IPS-NIHi7 (cell line): ENCODE results near the gene KIRREL3.

Source experiments
- DNase-seq: peaks from one replicate; pipeline ENCODE4 v3.0.0; 2012; ENCODE audit warnings: mixed read lengths; ENCODE audit errors: extremely low spot score

The KIRREL3 gene

DNA sequence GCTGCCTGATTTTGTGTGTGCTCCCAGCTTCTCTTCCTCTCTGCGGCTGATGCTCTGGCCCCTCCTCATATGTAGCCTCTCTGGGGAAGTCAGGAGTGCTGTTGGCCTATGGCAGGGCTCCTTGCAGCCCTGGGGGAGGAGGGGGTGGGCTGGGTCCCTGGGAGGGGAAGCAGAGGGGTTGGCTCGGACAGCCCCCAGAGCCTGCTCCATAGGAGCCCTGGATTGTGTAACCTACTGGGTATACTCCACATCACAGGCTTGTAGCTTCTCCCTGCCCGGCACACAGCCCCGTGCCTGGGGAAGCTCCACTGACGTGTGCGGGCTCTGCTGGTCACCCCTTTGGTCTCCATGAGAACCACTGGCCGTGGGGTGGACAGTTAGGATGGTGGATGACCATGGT lies 531.3 kb downstream of the KIRREL3 start:
- DNase-seq = no peak

DNA sequence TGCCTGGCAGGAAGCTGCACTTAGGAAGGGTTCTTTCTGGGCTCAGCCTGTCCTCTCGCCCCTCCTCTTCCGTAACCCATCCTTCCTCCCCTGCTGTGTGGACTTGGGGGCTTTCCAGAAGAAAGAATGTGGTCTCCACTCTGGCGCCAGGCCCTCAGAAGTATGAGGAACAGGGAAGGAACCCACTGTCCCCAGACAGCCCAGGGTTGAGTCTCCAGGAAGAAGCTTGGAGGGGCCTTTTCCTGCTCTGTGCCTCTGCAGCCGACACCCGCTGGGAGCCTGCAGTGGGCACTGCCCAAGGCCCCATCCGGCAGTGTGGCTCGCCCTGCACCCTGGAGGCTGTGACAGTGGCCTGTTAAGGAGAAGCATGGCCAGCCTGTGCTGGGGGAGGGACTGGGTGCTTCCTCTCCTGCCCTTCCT lies 532.5 kb downstream of the KIRREL3 start:
- DNase-seq = no peak

DNA sequence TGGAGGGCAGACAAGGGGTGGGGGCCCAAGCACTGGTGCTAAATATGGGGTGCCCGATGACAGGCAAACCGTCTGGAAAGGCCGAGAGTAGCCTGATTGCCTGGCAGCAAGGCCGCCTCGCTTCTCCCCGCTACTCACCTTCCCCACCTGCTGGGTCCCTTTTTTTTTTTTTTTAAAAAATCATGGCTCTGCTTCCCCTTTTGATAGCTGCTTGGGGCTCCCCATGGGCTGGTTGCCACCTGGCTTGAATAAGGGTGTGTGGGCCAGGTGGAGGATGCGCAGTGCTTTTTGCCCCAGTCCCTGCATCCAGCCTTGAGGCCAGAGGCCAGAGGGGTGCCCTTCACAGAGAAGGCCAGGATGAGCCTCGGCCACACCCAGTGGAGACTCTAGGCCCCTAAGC lies 533.1 kb downstream of the KIRREL3 start:
- no peak for DNase-seq

DNA sequence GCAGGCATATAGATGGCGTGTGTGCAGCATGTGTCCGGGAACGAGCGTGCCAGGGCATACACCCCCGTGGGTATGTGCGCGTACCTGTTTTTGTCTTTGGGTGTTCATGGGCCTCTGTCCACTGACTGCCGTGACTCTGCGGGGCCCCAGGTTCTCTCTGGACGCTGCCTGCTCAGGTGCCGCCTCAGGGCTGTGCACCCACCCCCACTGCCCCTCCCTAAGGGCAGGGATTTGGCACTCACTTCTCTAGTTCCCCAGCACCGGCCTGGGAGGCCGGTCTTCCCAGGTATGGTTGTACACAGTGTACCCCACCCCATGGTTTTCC lies 533.6 kb downstream of the KIRREL3 start:
- DNase-seq = no peak

DNA sequence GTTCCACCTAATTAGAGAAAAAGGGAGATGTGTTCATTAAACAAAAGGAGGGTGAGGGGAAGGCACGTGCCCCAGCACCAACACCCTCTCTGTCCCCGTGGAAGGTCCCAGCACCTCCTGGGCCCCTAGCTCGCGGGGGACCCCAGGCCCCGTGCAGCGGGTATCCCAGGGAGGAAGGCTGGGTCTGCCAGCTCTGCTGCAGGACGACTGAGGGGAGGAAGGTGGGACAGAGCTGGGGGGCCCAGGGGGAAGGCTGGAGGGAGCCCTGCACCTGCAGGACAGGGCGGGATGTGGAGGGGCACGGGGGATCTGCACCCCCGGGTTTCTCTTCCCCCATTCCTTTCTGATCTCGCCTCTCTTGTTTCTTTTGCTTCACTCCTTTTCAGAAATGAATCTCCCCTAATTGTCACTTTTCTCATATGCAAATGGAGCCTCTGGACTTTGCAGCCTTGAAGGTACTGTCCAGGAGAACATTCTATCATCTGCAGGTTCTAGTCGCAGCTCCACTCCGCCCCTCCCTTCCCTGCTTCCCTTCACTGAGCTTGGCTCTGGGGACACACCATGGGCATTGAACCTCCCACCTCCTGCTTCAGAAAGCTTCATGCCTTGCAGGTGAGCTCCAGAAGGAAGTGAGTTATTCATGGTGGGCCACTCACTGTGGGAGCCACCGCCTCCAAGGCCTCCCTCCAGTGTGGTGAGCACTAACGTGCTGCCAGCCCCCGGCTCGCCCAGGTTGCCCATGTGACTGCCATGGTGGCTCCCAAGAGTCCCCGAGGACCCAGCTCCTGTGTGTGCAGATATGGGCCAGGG lies 534.1 kb downstream of the KIRREL3 start:
- no peak for DNase-seq

DNA sequence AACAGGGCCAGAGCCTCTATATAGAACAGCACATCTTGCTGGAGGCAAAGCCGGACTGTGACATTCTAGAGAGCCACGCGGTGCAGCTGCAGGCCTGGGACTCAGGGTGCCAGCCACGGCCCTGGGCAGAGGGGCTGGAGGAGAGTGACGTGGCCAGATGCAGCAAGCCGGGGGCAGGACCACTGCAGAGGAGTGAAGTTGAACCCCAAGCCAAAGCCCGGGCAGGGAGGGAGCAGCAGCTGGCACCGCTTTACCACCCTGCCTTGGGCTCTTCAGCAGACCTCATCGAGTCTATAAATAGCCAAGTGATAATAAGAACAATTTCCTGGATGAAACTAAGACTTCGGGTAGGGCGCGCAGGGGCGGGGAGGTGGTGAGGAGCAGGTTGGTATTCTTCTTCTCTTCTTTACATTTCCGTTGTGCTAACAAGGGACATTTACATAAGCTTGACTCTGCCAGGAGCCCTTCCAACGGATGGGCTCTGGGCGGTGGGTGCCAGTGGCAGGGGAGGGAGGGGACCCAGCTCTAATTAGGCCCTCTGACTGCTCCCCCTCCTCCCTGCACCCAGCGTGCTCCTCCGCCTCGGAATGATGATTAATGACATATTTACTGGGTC lies 534.9 kb downstream of the KIRREL3 start:
- DNase-seq = no peak

DNA sequence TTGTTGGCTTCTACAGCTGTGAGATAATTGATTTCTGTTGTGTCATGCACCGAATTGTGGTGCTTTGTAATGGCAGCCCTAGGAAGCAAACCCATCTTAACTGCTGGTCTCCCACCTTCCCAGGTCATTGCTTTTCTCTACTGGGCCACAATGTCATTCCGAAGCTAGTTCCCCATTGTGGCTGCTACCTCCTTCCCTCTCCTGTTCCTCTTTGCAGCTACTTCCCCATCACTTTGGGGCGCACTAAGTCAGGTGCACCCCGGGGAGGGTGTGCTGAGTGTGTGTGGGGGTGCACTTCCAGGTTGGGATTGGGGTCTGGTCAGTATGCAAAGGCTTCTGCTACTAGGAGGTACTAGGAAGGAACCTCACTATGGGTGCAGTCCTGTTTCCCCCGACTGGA lies 535.8 kb downstream of the KIRREL3 start:
- DNase-seq = no peak

DNA sequence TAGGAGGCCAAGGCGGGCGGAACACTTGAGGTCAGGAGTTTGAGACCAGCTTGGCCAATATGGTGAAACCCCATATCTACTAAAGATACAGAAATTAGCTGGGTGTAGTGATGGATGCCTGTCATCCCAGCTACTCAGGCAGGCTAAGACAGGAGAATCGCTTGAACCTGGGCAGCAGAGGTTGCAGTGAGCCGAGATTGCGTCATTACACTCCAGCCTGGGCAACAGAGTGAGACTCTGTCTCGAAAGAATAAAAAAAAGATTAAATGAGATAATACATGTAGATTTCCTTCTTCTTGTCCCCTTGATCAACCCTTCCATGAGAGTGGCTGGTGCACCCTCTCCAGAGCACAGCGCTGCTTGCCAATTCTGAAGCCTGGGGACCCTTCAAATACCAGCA lies 538.1 kb downstream of the KIRREL3 start:
- no peak for DNase-seq

DNA sequence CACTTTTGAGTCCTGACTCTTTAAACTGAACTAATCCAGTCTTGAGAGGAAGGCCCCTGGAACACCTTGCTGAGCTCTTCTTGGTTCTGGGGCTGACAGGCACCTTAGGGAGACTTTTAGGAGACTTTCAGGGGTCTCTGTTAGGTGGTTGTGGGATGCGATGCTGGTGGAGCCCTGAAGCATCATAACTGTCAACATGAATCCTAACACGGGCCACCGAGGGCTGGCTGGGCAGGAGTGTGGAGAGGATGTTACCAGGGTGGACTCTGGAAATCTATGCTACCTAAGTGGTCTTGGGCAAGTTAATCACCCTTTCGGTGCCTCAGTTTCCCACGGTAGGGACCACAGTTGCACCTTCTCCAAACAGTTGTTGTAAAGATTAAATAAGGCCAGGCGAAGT lies 538.6 kb downstream of the KIRREL3 start:
- no peak for DNase-seq

DNA sequence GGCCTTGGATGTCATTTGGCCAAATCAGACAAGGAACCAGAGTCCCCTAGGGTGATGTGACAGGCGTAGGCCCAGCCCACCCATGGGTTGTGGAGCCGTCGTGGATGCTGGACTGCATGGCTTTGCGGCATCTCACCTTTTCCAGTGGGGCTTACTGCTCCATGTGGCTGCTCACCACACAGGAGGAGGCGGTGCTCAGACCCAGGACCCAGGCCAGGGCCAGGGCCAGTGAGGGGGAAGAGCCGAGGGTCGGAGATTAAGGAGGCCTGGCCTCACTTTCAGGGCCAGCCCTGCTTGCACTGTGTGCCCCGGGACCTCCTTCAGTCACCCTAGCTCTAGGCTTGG lies 539.5 kb downstream of the KIRREL3 start:
- DNase-seq = no peak

DNA sequence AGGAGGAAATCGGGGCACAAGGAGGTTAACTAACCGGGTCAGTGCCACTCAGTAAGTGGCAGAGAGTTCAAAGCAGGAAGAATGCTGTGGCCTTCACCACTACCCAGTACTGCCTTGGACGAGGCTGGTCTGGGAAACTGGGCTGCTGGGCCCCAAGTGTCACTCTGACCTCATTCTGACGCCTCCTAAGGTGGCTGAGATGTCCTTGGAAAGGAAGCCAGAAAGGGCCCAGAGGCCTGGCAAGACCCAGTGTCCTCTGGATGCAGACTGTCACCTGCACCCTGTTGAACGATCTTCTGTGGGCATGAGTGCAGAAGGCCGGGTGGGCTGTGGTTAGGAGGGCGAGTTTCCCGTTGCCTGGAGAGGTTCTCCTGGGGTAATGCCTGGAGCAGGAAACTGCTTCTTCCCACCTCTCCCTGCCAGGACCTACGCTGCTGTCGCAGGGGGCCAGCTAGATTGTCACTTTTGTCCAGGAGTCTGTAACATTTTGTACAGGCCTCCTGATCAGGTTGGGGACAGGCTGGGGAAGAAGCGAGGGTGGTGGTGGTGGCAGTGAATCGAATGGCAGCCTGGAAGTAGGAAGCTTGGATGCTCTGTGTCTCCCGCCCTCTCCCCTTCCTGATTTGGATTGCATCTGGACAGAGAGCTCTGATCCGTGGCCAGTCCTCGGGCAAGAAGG lies 540.0 kb downstream of the KIRREL3 start:
- DNase-seq = no peak

DNA sequence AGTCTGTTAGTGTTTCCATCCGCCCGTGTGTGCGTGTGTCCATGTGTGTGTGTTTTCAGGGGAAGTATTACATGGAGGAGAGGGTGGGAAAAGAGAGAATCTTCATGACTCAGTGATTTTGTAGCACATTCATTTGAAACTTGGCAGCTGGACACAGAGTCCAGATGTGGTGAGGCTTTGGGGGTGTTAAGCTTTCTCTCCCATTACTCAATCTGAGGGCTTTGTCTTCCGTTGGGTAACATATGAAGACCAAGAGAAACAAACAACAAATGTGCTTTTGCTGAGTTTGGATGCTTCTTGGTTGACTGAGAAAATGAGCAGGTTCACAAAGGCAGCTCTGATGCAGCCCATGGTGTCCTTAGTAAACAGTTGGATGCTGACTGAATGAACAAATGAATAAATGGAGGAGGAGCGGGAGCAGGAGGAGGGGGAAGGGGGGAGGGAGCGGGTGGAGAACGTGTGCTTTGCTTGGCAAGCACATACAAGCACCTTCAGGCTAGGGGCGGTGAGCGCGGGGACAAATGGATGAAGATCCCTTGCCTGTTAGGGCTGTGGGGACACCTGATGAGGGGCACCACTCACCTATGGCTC lies 540.8 kb downstream of the KIRREL3 start:
- no peak for DNase-seq

DNA sequence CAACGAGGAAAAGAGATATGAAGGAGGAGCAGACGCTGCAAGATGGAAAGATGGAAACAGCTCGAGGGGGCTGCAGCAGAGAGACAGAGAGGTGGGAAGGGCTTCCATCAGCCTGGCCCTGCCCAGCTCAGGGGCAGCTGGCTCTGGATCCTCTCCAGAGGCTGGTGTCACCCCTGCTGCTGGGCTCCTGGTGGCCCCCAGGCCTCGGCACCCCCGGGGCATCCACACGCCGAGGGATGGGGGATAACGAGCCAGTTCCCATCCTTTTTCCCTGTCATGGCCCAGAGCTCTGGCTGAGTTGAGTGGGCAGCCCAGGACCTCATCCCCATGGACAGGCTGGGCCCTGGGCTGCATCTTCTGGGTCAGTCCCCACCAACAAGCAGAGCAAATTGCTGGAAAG lies 542.8 kb downstream of the KIRREL3 start:
- no peak for DNase-seq

DNA sequence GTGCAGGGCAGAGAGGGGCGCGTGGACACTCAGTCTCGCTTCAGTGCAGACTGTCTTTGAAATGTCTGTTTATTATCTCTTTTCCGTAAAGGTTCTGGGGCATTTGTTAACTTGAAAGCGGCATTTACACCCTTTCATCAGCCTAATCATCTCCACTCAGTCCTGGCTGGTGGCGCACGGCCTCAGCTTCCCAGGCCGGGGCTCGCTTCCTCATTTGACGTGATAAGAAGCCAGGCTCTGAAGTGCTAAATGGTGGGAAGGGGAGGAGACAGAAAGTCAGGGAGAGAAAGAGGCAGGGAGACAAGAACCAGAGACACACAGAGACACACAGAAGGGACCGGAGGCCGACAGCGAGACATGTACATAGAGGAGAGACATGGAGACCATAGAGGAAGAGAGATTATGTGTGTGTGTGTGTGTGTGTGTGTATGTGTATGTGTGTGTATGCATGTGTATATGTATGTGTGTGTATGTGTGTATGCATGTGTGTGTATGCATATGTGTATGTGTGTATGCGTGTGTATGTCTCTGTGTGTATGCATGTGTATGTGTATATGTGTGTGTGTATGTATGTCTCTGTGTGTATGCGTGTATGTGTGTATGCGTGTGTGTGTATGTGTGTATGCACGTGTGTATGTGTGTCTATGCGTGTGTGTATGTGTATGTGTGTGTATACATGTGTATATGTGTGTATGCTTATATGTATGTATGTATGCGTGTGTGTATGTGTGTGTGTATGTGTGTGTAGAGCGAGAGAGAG lies 543.6 kb downstream of the KIRREL3 start:
- no peak for DNase-seq

DNA sequence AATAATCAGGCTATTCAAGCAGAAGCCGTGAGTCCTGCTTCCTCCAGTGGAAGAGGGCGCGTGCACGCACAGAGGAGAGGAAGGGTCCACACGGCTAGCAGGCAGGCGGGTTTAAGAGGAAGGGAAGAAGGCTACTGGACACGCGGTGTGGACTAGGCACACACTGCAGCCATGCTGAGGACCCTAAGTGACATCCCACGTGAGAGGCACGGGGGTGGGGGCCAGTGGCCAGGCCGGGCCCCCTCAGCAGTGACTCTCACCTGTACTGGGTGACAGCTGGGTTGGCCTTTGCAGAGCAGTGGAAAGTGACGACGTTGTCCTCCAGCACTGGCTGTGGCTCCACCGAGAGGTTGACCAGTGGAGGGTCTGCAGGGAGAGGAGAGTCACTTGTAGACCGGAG lies 544.5 kb downstream of the KIRREL3 start:
- DNase-seq = no peak

DNA sequence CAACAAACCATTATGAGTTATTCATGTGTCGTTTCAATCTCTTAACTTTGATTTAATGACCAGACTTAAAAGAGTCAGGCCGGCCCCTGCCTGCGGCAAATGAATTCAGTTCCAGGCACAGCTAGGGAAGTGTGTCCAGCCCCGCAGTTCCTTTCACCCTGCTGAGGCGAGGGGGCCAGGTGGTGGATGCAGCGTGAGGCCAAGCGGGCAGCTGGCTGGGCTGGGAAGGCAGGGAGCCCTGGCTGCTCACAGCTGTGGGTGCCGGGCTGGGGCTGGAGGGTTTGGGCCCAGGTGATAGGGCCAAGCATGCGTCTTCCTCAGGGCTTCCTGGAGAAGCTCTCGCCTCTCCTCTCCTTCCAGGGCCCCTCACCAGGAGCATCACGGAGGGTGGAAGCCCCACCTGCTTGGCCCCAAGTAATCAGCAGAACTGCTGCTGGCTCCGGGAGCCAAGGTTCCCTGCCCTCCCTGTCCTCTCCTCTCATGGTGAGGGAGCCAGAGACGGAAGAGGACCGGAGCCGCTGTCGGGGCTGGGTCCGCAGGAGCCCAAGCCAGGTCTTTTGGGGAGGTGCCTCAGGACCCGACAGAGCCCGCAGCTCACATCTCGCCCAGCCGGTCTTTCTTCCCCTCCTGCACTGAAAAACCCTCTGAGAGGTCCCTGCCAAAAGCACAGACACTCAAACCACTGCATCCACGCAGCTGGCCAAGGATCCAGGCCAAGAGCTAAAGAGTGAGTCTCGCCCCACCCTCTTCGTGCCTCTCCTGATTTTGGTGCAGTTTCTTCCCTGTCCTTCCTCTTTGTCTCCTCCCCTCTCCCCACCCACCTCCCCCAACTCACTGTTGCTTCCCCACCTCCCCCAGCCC lies 548.1 kb downstream of the KIRREL3 start:
- no peak for DNase-seq

DNA sequence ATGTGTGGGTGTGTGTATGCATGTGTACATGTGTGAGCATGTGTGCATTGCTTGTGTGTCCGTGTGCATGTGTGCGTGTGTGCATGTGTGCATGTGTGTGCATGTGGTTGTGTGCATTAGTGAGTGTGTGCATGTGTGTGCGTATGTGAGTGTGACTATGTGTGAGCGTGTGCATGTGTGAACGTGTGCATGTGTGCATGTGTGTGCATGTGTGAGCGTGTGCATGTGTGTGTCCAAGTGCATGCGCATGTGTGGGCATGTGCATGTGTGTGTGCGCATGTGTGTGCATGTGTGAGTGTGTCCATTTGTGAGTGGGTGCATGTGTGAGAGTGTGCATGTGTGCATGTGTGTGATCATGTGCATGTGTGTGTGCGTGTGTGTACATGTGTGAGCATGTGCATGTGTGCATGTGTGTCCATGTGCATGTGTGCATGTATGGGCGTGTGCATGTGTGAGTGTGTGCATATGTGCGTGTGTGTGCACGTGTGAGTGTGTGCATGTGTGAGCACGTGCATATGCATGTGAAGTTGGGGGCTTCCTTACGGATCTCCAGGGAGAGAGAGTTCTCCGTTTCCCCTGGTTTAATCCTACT lies 549.3 kb downstream of the KIRREL3 start:
- no peak for DNase-seq

DNA sequence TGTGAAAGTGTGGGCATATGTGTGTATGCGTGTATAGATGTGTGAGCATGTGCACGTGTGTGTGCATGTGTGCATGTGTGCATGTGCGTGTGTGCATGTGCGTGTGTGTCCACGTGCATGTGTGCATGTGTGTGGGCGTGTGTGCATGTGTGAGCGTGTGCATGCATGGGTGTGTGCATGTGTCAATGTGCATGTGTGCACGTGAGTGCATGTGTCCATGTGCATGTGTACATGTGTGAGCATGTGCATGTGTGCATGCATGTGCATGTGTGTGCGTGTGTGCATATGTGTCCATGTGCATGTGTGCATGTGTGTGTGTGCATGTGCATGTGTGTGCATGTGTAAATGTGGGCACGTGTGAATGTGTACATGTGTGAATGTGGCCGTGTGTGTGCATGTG lies 549.8 kb downstream of the KIRREL3 start:
- no peak for DNase-seq

DNA sequence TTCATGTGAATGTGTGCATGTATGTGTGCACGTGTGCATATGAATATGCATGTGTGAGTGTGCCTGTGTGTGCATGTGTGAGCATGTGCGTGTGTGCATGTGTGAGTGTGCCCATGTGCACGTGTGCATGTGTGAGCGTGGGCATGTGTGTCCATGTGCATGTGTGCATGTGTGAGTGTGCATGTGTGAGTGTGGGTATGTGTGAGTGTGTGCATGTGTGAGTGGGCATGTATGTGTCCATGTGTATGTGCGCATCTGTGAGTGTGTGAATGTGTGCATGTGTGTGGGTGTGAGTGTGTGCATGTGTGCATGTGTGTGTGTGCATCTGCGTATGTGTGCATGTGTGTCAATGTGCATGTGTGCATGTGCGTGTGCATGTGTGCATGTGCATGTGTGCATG lies 550.4 kb downstream of the KIRREL3 start:
- DNase-seq = no peak

DNA sequence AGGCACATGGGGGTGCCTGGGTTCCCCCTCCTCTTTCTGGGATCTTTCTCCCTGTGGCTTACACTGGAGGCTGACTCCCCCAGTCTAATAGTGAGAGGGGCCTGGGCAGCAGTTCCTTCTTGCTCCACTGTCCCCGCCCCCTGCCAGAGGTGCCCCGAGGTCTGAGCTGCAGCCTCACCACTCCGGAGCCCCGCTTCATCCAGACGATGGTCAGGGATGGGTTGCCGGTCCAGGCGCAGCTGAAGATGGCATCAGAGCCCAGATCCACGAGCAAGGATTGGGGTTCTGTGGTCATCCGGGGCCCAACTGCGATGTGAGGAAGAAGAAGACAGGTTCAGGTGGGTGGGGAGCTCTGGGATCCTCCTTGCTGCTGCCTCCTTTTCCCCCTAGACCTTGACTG lies 554.0 kb downstream of the KIRREL3 start:
- DNase-seq = no peak

DNA sequence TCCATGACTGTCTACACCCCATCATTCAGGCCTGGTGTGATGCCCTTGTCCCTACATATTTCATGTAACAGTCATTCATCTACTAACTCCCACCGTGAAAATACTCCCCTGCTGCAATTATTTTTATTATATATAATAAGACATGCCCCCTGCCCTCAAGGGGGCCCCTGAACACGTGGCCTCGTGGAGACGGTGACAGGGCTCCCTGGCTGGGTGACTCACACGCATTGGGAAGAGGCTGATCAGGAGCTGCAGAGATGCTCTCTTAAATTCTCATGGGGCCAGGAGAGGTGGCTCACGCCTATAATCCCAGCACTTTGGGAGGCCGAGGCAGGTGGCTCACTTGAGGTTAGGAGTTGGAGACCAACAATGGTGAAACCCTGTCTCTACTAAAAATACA lies 556.5 kb downstream of the KIRREL3 start:
- DNase-seq = no peak
